ENCODE data around the gene GPR3.
"Not testable (repeated sequence)": the region's sequence is repeated elsewhere in the genome, so short reads cannot be mapped to it uniquely, and the experiment has no call there.

GPR3 gene

GRCh38 chr1:27431601-27431940 lies 39.1 kb downstream of the GPR3 start:
- no peak for DNase-seq

DNA sequence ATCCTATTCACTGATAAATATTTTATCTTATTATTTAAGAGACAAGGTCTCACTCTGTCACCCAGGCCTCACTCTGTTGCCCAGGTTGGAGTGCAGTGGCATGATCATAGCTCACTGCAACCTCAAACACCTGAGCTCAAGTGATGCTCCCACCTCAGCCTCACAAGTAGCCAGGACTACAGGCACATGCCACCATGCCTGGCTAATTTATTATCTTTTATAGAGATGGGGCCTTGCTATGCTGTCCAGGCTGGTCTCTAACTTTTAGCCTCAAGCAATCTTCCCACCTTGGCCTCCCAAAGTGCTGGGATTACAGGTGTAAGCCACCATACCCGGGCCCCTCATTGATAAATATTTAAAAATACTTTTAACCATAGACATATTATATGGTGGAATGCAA lies 40.3 kb downstream of the GPR3 start:
- not testable (repeated sequence) for DNase-seq

- no peak for DNase-seq
These were observed 41.3 kb downstream of the GPR3 start for GRCh38 chr1:27433706-27434105.

- DNase-seq = no peak
These were observed 43.3 kb downstream of the GPR3 start for GRCh38 chr1:27435566-27436203.

DNA sequence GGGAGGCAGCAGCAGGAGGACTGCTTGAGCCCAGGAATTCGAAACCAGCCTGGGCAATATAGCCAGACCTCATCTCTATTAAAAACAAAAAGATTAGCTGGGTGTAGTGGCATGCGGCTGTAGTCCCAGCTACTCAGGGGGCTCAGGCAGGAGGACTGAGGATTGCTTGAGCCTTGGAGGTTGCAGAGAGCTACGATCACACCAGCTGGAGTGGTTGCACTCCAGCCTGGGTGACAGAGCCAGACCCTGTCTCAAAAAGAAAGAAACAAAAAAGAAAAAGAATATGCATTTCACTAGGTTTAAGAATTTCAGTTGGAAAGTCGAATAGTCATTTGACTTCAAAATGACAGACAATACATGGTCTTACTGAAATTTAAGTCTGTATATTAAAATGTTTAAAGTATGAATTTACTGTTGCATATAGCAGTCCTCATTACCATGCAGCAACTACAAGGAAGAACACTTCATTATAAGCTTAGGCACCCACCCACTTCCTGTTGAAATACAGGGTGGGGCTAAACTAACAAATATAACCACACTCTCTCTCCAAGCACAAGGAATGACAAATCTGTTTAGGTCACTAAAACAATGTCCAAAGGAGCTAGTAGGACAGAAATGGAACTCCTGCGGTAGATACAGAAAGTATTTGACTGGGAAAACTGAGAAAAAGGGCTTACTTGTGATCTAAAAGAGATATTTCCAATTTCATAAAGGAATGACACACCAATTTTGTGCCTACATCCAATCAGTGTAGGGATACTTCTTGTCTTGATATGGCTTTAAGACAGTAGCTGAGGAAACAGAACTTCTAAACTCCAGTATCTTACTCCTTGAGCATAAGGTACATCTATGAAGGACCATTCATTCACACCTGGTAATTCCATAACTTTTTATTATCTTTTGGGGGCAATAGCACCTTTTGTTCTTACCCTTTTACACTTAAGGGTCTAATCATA lies 44.1 kb downstream of the GPR3 start:
- DNase-seq = no peak

DNA sequence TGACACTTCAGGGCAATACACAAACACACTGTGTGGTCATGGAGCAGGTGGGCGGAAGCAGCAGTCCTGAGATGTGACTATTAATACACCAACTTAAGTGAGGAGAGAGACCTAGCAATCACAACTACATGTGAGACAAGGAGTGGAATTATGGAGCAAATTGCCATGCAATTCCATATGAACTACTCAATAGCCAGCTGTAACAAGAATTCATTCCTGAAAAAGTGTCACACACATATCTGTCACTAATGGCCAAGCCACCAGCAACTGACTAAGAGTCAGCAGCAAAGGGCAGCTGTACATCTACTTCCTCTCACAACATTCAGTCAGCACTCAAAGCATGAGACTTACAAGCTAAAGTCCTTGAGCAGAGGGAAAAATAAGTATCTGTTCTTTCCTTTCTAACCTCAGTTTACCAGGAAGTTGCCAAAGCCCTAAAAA lies 46.2 kb downstream of the GPR3 start:
- DNase-seq = no peak

GRCh38 chr1:27439150-27439549 lies 46.7 kb downstream of the GPR3 start:
- DNase-seq = no peak

- no peak for DNase-seq
These were observed 52.2 kb downstream of the GPR3 start for GRCh38 chr1:27444632-27445031.
